Keratinocyte (primary cell): ENCODE data around the gene RAB37. TPM values are rescaled to one million over a fixed set of nuclear protein-coding genes. Genes with fewer than 3 reads are reported as not detected.

Experiments
- DNase-seq: peaks from one replicate; pipeline ENCODE4 v3.0.0-alpha.2; 2011; ENCODE audit warnings: low read depth, missing footprints, low spot score
- FAIRE-seq: peaks from 2 replicates; lab custom pipeline; 2011; peaks lifted over from hg19 to GRCh38; lab: Jason Lieb, UNC
- H2AFZ ChIP-seq: 2 replicates; pipeline ENCODE4 v1.6.0; 2012; ENCODE audit warnings: low read length, control low read depth, inconsistent platforms; ENCODE audit not compliant: control insufficient read depth
- H3K27ac ChIP-seq: 2 replicates; pipeline ENCODE4 v1.5.1; 2011; ENCODE audit warnings: low read length; ENCODE audit not compliant: control insufficient read depth, insufficient read depth
- H3K27me3 ChIP-seq: 3 replicates; pipeline ENCODE4 v1.6.0; 2011; ENCODE audit warnings: low read length; ENCODE audit not compliant: control insufficient read depth, insufficient read depth; ENCODE audit errors: extremely low read depth
- H3K36me3 ChIP-seq, 2 experiments: 2 replicates in 1 of 2; 3 replicates in 1 of 2; pipeline ENCODE4 v1.5.1; 2011; ENCODE audit warnings: low read length in 2 of 2, mild to moderate bottlenecking in 1 of 2; ENCODE audit not compliant: control insufficient read depth in 2 of 2, insufficient read depth in 2 of 2; ENCODE audit errors: extremely low read depth in 1 of 2
- H3K4me1 ChIP-seq: 3 replicates; pipeline ENCODE4 v1.5.1; 2011; ENCODE audit warnings: low read length; ENCODE audit not compliant: control insufficient read depth, insufficient read depth; ENCODE audit errors: extremely low read depth
- H3K4me2 ChIP-seq: 3 replicates; pipeline ENCODE4 v1.6.0; 2011; ENCODE audit warnings: low read depth, low read length; ENCODE audit not compliant: control insufficient read depth, insufficient read depth; ENCODE audit errors: extremely low read depth
- H3K4me3 ChIP-seq, 3 experiments: fragments of 200-600 bp in 1 of 3; sonication (generic) in 1 of 3; 2 replicates in 2 of 3; 3 replicates in 1 of 3; pipeline ENCODE4 v1.5.1; 2011 to 2016; ENCODE audit warnings: low read length in 3 of 3, mild to moderate bottlenecking in 3 of 3, control low read depth in 2 of 3, inconsistent platforms in 1 of 3, low read depth in 1 of 3, mixed read lengths in 1 of 3, mixed run types in 1 of 3, moderate library complexity in 1 of 3; ENCODE audit not compliant: control insufficient read depth in 2 of 3, insufficient read depth in 2 of 3; ENCODE audit errors: extremely low read depth in 1 of 3
- H3K79me2 ChIP-seq: 2 replicates; pipeline ENCODE4 v1.6.0; 2012; ENCODE audit warnings: low read length; ENCODE audit not compliant: control insufficient read depth, insufficient read depth
- H3K9ac ChIP-seq: 3 replicates; pipeline ENCODE4 v1.6.0; 2011; ENCODE audit warnings: low read length; ENCODE audit not compliant: control insufficient read depth, insufficient read depth; ENCODE audit errors: extremely low read depth
- H3K9me1 ChIP-seq: 3 replicates; pipeline ENCODE4 v1.6.0; 2011; ENCODE audit warnings: low read length; ENCODE audit not compliant: control insufficient read depth, insufficient read depth; ENCODE audit errors: extremely low read depth
- H3K9me3 ChIP-seq: 2 replicates; pipeline ENCODE4 v1.5.1; 2012; ENCODE audit warnings: low read depth, low read length; ENCODE audit not compliant: control insufficient read depth
- H4K20me1 ChIP-seq: 3 replicates; pipeline ENCODE4 v1.6.0; 2011; ENCODE audit warnings: low read length; ENCODE audit not compliant: control insufficient read depth, insufficient read depth; ENCODE audit errors: extremely low read depth
- EZH2 ChIP-seq: IDR thresholded peaks from one replicate; pipeline ENCODE4 v1.6.1; 2012; ENCODE audit warnings: inconsistent platforms, mild to moderate bottlenecking, low read length, moderate library complexity
- dilution Hi-C: fragments of 300-500 bp; cut with MboI; formaldehyde crosslinking; loops from one replicate; pipeline ENCODE4 v1.7.0; 2020; ENCODE audit warnings: low sequenced_read_pairs; ENCODE audit not compliant: extremely low pct_ligation_motif_present
- polyA plus RNA-seq, 5 experiments: library from polyadenylated mRNA; depleted of rRNA in 3 of 5; stranded (reverse) in 3 of 5; stranded (forward) in 1 of 5; unstranded in 1 of 5; fragments of >200 nt; gene quantifications; 1 replicate in 1 of 5; 2 replicates in 3 of 5; 3 replicates in 1 of 5; pipeline versions ENCODE4 v1.2.1 to v1.2.3, GENCODE V29; 2011 to 2012; ENCODE audit warnings: missing spikeins in 2 of 5, low read depth in 1 of 5, low replicate concordance in 1 of 5
- TF ChIP-seq, protein P1 (sequence below), 3 experiments: IDR thresholded peaks in 1 of 3; conservative IDR thresholded peaks in 1 of 3; optimal IDR thresholded peaks in 1 of 3; 2 replicates in 2 of 3; 3 replicates in 1 of 3; pipeline versions ENCODE3 to v1.5.1; 2011; ENCODE audit warnings: low read length in 3 of 3, mild to moderate bottlenecking in 3 of 3, moderate library complexity in 2 of 3, control low read depth in 1 of 3, inconsistent platforms in 1 of 3; ENCODE audit not compliant: insufficient read depth in 2 of 3; ENCODE audit errors: extremely low read depth in 1 of 3

The RAB37 gene
- polyA plus RNA-seq, 1 donor (not counting 4 experiments of a cell fraction or from before 2014, with no cell fraction given): 0.03 TPM

DNA sequence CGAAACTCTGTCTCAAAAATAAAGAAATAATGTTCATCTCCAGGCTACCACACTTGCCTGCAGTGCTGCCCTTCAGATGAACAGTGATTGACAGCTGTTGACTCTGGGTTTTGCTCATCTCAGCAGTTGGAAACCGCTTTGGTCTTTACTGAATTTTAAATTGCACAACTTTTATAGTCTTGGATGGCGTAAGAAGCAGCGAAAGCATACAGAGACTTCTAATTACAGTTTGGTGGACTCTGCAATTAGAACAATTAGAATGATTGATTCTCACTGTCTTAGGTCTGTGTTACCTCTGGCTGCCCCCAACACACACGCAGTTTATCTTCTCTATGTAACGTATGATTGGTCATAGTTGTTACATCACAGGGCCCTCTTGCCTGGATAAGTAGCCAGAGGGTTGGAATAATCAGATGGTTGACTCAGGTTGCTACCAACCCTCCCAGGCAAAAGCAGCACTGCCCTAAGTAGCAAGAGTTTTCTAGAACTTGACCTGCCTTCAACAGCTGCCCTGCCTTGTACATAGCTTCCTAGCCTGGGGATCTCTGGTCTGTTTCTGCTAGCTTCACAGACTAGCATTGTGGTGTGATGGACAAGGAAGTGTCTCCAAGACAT, 41.0 kb downstream of the RAB37 start:
- Histone ChIP-seq H3K9me3 (no peaks in the 10 kb centered on the region), H3K4me2 (no peak overlapping the region), H3K9me1 (no peaks in the 10 kb centered on the region), H3K4me1 (peaks cover 8% of the 10 kb centered on the region), H2AFZ (no peak overlapping the region), H3K27me3 (no peaks in the 10 kb centered on the region), H3K9ac (no peak overlapping the region), H3K79me2 (peaks cover 36% of the 10 kb centered on the region), H3K36me3 (peaks cover 16 to 27% of the 10 kb centered on the region in 2 experiments), H4K20me1 (no peaks in the 10 kb centered on the region), H3K4me3 (no peak overlapping the region), H3K27ac (no peak overlapping the region)
- FAIRE-seq: no peak
- DNase-seq: no peak
- dilution Hi-C loops: no loop called here
- TF ChIP-seq, protein P1, sequence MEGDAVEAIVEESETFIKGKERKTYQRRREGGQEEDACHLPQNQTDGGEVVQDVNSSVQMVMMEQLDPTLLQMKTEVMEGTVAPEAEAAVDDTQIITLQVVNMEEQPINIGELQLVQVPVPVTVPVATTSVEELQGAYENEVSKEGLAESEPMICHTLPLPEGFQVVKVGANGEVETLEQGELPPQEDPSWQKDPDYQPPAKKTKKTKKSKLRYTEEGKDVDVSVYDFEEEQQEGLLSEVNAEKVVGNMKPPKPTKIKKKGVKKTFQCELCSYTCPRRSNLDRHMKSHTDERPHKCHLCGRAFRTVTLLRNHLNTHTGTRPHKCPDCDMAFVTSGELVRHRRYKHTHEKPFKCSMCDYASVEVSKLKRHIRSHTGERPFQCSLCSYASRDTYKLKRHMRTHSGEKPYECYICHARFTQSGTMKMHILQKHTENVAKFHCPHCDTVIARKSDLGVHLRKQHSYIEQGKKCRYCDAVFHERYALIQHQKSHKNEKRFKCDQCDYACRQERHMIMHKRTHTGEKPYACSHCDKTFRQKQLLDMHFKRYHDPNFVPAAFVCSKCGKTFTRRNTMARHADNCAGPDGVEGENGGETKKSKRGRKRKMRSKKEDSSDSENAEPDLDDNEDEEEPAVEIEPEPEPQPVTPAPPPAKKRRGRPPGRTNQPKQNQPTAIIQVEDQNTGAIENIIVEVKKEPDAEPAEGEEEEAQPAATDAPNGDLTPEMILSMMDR (optimal IDR thresholded peaks at IDR 0.05 in 1 of 3, IDR thresholded peaks at IDR 0.05 in 1 of 3, conservative IDR thresholded peaks at IDR 0.05 in 1 of 3; ENCODE audit: extremely low read depth in 1 of 3, insufficient read depth in 2 of 3, low read length in 3 of 3): no peak
- TF ChIP-seq EZH2: no peak

DNA sequence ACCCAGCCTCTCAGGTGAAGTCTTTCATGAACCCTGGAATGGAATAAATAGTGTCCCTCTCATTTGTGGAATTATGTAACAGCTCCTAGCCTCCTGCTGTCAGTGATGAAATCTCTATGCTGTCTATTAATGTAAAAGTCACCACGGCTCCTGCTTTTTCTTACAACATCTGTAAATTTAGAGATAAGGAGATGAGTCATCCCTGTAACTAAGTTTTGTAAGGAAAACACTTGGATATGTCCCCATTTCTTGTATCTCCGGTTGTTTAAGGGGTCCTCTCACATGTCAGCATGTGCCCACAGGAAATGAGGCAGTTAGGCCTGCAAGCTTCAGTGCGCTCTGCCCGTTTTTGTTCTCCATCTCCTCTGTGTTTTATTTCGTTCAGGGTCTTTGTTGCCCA, 41.9 kb downstream of the RAB37 start:
- H3K4me2 ChIP-seq: no peak overlapping the region
- H3K4me3 ChIP-seq: no peak overlapping the region
- H2AFZ ChIP-seq: no peak overlapping the region
- no peak overlapping the region for H3K9ac ChIP-seq
- DNase-seq: no peak
- H4K20me1 ChIP-seq: no peaks in the 10 kb centered on the region
- peaks cover 30% of the 10 kb centered on the region for H3K79me2 ChIP-seq
- H3K36me3 ChIP-seq: peaks cover 11 to 18% of the 10 kb centered on the region in 2 experiments
- H3K27ac ChIP-seq: no peak overlapping the region
- no peak for TF ChIP-seq EZH2
- TF ChIP-seq, protein P1 (optimal IDR thresholded peaks at IDR 0.05 in 1 of 3, IDR thresholded peaks at IDR 0.05 in 1 of 3, conservative IDR thresholded peaks at IDR 0.05 in 1 of 3; ENCODE audit: extremely low read depth in 1 of 3, insufficient read depth in 2 of 3, low read length in 3 of 3): no peak
- dilution Hi-C loops: no loop called here
- peaks cover 7% of the 10 kb centered on the region for H3K4me1 ChIP-seq
- H3K9me3 ChIP-seq: no peaks in the 10 kb centered on the region
- H3K27me3 ChIP-seq: no peaks in the 10 kb centered on the region
- no peaks in the 10 kb centered on the region for H3K9me1 ChIP-seq
- no peak for FAIRE-seq
